Measurements from ENCODE around the gene HOXA6.

Gene HOXA6

DNA sequence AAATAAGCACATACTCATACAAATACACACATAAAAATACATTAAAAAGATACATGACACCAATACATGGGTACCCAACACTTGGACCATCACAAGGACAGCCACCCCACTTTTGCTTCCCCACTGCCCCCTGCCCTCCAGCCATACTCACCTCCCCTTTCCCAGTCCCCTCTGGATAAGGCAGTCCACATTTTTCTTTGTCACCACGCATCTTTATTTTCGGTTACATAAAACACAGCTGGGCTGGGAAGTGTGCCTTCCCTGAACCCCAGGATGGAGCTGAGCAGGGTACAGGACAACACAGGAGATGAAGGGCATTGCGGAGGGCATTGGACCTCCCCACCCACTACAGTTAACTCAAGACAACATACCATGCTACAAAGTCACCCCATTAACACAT is 6.0 kb upstream of the HOXA6 start:
- TF ChIP-seq, protein P1, sequence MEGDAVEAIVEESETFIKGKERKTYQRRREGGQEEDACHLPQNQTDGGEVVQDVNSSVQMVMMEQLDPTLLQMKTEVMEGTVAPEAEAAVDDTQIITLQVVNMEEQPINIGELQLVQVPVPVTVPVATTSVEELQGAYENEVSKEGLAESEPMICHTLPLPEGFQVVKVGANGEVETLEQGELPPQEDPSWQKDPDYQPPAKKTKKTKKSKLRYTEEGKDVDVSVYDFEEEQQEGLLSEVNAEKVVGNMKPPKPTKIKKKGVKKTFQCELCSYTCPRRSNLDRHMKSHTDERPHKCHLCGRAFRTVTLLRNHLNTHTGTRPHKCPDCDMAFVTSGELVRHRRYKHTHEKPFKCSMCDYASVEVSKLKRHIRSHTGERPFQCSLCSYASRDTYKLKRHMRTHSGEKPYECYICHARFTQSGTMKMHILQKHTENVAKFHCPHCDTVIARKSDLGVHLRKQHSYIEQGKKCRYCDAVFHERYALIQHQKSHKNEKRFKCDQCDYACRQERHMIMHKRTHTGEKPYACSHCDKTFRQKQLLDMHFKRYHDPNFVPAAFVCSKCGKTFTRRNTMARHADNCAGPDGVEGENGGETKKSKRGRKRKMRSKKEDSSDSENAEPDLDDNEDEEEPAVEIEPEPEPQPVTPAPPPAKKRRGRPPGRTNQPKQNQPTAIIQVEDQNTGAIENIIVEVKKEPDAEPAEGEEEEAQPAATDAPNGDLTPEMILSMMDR (IDR thresholded peaks at IDR 0.05): no peak
- TF ChIP-seq ZFX (IDR thresholded peaks at IDR 0.05; ENCODE audit: borderline replicate concordance): no peak
- peak overlapping the region; percentile 99 for H3K27ac ChIP-seq

DNA sequence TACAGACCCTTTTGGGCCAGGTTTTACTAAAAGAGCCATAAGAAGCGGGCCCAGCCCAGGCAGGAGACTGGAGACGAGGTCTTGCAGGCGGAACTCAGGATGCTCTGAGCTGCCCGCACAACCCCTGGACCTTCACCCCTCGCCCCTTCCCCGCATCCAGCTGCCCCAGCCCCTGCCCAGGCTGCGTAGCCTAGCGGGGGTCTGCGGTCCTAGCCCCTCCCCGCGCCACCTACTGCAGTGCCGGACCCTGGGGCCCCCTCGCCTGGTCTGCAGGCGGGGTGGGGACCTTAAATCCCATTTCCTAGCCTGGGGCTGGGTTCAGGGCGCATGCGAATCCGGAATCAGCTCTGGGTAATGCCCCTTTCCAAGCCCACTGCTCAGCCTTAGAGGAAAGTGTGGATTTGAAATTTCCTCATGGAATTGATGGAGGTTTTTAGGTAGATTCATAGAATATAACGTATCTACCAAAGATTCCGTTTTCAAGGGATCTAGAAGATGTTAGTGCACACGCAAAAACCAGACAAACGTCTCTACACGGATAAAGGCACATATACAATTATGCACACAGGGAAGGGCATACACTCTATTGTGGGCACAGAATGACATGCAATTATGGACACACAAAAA is 5.4 kb upstream of the HOXA6 start:
- TF ChIP-seq, protein P1 (IDR thresholded peaks at IDR 0.05): no peak
- TF ChIP-seq ZFX (IDR thresholded peaks at IDR 0.05; ENCODE audit: borderline replicate concordance): no peak
- peak overlapping the region; percentile 99 for H3K27ac ChIP-seq

DNA sequence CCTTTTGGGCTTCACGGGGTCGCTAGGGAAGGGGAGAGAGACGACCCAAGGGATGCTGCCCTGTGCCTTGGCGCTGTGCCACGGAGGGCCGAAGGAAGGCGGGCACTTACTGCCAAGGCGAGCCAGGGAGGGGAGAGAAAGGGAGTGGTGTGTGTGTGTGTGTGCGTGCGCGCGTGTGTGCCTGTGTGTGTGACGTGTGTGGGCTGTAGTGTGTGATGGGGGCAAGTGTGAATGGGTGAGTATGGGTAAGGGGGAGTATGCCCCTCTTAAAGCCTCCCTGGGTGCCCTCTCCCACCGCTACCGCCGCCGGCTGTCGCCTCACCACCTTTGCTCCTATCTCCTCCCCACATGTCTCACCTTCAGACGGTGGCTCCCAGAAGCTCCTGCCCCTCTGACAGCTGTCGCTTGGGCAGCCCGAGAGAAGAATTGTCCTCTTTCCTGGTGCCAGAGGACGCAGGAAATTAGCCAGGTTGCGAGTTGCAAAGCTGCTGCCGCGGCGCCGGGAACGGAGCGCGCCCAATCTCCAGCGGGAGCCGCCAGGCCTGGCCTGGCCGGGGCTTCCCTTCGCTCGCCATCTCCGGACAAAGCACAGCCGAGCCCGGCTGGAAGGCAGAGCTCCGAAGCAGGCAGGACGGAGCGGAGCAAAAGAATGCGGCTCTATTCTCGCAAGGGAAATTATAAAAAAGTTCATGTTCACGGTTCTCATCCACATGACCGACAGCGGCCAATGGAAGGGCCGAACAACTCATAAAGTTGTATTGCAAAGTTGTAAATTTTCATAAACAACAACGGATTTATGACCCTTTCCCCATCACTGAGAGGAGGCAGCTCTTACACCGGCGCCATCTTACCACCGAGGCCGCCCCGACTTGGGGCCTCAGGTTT is 4.6 kb upstream of the HOXA6 start, which contains the start of gene HOXA3:
TSS of gene HOXA3 (minus strand) at position 653 of the 885 bp plus-strand sequence. CDS start 41,943 bp downstream, outside the sequence.
- H3K27ac ChIP-seq: peak within 1 kb of the TSS; percentile 99
- TF ChIP-seq ZFX (IDR thresholded peaks at IDR 0.05; ENCODE audit: borderline replicate concordance): no peak
- TF ChIP-seq, protein P1 (IDR thresholded peaks at IDR 0.05): no peak

- TF ChIP-seq, protein P1 (IDR thresholded peaks at IDR 0.05): no peak
- TF ChIP-seq ZFX (IDR thresholded peaks at IDR 0.05; ENCODE audit: borderline replicate concordance): no peak
- H3K27ac ChIP-seq: peak overlapping the region; percentile 99
Measured at GRCh38 chr7:27151341-27151930, 3.9 kb upstream of the HOXA6 start.

- peak overlapping the region; percentile 99 for H3K27ac ChIP-seq
- TF ChIP-seq, protein P1 (IDR thresholded peaks at IDR 0.05): peak; percentile 100
- TF ChIP-seq ZFX (IDR thresholded peaks at IDR 0.05; ENCODE audit: borderline replicate concordance): no peak
Measured at GRCh38 chr7:27150568-27151340, 3.2 kb upstream of the HOXA6 start.

- peak overlapping the region; percentile 99 for H3K27ac ChIP-seq
- TF ChIP-seq, protein P1 (IDR thresholded peaks at IDR 0.05): no peak
- TF ChIP-seq ZFX (IDR thresholded peaks at IDR 0.05; ENCODE audit: borderline replicate concordance): no peak
Measured at GRCh38 chr7:27149842-27150567, 2.4 kb upstream of the HOXA6 start.

Measured in 22Rv1 (cell line).